Activated CD4-positive, alpha-beta T cell treated with anti-CD3 and anti-CD28 coated beads for 4 hours (primary cell): Measurements from ENCODE around the gene CLTB.
"Not testable (repeated sequence)": the region's sequence is repeated elsewhere in the genome, so short reads cannot be mapped to it uniquely, and the experiment has no call there.

Source experiments
- DNase-seq, 2 donors: peaks; one replicate each; pipeline ENCODE4 v3.0.0-alpha.2; 2020

Gene CLTB, protein sequence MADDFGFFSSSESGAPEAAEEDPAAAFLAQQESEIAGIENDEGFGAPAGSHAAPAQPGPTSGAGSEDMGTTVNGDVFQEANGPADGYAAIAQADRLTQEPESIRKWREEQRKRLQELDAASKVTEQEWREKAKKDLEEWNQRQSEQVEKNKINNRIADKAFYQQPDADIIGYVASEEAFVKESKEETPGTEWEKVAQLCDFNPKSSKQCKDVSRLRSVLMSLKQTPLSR

DNA sequence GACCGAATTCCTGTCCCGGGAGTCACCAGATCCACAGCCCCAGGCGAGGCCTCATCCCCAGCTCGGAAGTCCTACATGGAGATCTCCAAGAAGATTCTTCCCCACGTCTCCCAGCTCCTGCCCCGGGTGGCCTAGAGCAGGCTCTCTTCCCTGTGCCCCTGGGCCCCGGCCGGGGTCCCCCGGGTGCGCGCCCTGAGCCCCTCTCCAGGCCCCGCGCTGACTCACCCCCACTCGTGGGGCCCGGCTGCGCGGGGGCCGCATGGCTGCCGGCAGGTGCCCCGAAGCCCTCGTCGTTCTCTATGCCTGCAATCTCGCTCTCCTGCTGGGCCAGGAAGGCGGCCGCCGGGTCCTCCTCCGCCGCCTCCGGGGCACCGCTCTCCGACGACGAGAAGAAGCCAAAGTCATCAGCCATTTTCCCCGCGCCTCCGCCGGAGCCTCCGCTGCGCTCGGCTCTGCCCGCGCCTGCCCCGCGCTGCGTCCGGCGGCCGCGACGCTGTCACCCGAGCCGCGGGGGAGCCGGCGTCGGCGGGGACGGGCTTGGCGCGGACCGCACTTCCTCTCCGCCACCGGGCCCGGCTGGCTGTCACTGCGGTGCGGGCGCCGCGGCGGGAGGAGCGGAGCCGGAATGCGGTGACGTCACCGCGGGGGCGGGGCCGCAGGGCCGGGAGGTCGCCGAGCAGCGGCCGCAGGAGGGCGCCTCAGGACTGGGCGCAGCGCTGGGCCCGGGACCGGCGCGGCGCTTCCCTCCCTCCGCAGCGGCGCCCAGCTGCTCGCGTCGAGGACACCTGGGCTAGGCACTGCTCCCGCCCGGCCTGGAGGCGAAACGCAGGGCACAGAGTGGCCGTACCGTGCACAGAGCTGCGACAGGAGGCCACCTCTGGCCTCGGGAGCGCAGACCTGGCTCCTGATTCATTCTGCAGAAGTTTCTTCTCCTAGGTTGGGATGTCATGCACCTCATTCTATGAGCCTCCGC is at the start of gene CLTB:
Gene CLTB (minus strand): TSS at position 588 of the 973 bp plus-strand sequence. CDS start 176 bp downstream, at position 412.
- peak; percentile 89 for DNase-seq

- no peak for DNase-seq
Measured at GRCh38 chr5:176463113-176463764, 46.9 kb upstream of the CLTB start.

DNA sequence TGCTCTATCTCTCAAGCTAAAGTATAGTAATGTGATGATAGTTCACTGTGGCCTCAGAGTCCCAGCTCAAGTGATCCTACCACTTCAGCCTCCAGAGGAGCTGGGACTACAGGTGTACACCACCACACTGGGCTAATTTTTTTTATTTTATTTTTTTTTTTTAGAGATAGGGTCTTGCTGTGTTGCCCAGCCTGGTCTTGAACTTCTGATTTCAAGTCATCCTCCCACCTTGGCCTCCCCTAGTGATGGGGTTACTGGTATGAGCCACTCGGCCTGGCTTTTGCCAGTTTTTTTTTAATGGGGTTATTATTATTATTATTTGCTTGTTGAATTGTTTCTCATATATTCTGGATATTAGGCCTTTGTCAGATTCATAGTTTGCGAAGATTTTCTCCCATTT is 45.0 kb upstream of the CLTB start:
- DNase-seq = no peak

- no peak for DNase-seq
Measured at GRCh38 chr5:176458904-176459561, 42.7 kb upstream of the CLTB start.

DNA sequence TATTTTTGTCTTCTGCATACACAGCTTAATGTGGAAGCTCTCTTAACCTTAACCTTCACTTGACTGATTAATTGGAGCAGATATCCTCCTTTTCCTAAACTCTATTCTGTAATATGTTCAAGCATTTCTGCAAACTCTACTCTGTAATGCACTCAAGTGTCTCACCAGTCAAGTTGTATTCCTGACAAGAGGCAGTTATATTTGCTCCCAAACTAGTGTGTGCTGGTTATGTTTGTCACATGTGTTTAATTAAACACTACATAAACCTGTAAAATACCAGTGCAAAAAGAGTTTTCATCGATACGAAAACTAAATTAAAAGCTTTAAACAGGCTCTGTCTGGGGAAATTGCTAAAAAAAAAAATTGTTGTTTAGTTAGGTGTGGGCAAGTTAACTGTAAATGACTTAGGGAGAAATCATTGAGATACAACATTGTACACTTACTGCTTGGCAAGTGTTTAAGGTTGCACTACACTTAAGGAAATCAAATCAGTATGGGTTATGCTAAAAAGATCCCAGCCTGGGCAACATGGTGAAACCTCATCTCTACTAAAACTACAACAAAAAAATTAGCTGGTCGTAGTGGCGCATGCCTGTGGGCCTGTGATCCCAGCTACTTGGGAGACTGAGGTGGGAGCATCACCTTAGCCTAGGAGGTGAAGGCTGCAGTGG is 38.5 kb upstream of the CLTB start:
- DNase-seq = no peak

DNA sequence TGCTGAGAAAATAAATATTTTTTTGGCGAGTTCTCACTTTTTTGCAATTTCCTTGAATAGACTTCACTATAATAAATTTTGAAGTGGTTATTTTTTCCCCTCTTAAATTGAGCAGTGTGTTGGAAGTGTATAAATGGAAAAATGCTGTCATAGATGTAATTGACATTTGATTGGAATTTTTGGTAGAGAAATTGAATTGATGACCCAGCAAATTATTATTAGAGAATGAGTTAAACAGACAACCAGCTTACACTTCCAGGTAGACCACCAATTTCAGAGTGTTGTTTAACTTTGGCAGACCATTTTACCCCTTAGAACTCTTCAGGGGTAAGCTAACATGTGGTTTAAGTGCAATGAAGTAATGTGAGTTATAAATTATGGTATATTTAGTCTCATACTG is 33.7 kb upstream of the CLTB start:
- no peak for DNase-seq

- peak; percentile 95 to 98 for DNase-seq
Measured at GRCh38 chr5:176447978-176448608, 31.8 kb upstream of the CLTB start, which contains the start of gene FAF2. FAF2 (plus strand) TSS chr5:176448385; CDS start chr5:176448408, 23 bp downstream.

- no peak for DNase-seq
Measured at GRCh38 chr5:176447591-176447977, 31.2 kb upstream of the CLTB start.

DNA sequence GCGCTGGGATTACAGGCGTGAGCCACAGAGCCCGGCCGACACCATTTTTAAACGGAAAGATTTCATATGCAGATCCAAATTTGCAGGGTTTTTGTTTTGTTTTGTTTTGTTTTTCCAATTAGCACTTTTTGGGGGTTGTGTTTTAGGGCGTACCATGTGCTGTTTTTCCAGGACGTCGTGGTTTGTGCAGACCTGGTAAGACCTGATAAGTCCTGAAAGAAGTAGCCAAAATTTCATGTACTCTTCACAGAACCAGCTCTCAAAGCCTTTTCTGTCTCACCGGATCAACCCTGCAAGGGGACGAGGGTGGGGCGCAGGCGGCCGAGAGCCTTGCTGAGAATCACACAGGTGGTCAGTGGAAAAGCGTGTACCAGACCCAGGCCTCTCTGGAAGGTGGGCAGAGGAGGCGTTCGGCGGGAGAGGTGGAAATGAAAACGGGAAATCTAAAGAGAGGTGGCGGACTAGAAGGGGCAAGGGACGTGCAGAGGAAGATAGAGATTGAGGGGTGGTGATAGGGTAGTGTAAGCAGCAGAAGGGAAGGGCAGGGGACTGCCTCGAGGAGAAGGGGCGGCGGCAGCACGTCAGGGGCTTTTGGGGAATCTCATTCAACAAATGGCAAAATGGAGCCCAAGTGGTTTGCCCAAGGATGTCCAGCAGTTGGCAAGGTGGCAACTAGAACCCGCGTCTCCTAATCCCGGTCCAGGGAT is 30.7 kb upstream of the CLTB start:
- DNase-seq = peak in 1 of 2 donors; percentile 3

DNA sequence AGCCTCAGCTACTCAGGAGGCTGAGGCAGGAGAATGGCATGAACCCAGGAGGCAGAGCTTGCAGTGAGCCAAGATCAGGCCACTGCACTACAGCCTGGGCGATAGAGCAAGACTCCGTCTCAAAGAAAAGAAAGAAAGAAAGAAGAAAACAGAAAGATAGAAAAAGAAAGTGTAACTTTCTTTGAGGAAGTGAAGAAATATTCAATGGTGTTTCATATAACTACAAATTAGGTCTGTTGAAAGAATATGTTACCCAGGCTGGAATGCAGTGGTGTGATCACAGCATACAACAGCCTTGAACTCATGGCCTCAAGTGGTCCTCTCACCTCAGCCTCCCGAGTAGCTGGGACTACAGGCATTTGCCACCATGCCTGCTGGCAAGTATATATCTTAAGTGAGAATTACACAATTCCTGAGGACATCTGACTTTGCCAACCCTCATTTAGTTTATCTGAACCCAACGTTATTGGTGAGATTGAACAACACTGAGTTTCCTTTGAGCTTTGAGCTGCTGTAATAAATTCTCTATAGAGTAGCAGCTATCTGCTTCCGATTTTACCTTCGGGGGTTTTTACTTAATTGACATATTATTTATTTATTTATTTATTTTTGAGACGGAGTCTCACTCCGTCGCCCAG is 29.8 kb upstream of the CLTB start:
- DNase-seq = no peak

- DNase-seq = no peak
Measured at GRCh38 chr5:176444742-176445141, 28.4 kb upstream of the CLTB start.

DNA sequence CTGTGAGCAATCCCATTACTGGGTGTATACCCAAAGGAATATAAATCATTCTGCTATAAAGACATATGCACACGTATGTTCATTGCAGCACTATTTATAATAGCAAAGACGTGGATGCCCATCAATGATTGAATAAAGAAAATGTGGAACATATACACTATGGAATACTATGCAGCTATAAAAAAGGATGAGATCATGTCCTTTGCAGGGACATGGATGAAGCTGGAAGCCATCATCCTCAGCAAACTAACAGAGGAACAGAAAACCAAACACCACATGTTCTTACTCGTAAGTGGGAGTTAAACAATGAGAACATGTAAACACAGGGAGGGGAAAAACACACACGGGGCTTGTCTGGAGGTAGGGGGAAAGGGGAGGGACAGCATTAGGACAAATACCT is 26.6 kb upstream of the CLTB start:
- DNase-seq = not testable (repeated sequence)

DNA sequence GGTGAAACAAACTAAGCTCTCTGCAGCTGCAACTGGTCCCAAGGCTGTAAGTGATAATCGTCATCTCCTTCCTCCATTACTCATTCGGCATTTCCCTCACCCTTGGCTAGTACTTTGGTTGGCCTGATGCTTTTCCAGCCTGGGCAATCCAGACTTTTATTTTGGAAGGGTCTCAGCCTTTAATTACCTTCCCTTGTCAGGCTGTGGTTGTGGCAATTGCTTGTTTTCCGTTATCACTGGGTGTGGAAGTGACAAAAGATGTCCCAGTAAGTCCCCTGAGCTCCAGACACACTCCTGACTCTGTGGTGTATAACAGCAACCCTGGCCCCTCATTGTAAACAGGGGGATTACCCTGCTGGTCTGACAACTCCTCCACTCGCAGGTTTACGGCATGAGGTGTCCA is 25.6 kb upstream of the CLTB start:
- no peak for DNase-seq

DNA sequence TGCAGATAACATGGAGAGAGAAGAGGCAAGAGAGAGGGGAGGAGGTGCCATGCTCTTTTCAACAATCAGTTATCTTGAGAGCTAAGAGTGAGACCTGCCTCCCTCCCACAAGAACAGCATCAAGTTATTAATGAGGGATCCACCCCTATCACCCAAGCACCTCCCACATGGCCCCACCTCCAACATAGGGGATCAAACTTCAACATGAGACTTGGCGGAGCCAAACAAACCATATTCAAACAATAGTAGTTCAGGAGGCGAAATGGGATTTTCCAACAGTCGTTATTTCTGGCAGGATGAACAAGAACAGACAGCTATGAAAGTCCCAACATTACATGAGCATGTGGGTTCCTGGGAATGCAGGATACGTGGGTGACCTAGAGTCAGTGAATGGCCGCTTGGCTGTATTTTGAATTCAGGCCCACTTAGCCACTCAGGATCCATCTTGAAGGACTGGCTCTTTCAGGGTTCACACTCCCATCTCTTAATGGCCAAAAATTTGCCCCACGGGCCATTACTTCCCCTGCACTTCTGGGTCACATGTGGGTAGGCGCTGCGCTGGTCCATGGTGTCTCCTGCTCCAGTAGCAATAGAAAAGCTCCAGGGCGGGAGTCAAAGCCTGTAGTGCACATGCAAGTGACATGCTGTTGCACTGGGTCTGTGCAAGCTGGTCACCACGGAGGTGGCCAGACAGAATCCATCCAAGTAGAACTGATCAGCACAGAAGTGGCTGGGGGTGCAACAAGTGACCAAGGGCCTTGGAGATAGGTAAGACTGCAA is 24.8 kb upstream of the CLTB start:
- DNase-seq = no peak

DNA sequence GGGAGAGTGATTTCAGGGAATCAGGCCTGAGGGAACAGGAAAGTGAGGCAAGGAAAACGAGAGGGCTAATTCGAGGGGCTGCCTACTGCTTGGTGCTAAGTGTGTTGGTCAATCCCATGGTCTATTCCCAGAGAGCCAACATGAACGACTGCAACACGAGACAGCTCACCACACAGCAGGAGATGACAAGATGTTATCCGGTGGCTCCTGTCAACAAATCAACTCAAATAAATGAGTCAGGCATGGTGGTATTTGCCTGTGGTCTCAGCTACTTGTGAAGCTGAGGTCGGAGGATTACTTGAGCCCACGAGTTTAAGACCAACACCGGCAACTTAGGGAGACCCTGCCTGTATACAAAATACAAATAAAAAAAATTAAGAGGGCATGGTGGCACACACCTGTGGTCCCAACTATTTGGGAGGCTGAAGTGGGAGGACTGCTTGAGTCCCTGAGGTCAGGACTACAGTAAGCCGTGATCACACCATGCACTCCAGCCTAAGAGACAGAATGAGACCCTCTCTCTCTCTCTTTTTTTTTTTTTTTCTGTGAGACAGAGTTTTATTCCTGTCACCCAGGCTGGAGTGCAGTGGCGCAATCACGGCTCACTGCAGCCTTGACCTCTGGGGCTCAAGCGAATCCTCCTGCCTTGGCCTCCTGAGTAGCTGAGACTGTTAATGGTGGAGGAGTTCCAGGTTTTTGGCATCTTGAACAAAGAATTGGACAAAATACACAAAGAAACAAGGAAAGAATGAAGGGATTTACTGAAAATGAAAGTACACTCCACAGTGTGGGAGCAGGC is 22.8 kb upstream of the CLTB start:
- DNase-seq = no peak

GRCh38 chr5:176436656-176437055 is 20.3 kb upstream of the CLTB start:
- no peak for DNase-seq

DNA sequence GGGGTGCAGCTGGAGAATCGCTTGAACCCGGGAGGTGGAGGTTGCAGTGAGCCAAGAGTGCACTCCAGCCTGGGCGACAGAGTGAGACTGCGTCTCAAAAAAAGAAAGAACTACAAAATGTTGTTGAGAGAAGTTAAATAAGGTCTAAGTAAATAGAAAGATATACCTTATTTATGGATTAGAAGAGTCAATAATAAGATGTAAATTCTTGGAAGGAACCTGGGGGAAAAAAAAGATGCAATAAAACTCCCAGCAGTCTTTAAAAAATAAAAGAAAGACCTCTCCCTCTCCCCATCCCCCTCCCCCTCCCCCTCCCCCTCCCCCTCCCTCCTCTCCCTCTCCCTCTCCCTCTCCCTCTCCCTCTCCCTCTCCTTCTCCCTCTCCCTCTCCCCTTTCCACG is 16.4 kb upstream of the CLTB start:
- no peak for DNase-seq

- DNase-seq = no peak
Measured at GRCh38 chr5:176429972-176430371, 13.6 kb upstream of the CLTB start.

DNA sequence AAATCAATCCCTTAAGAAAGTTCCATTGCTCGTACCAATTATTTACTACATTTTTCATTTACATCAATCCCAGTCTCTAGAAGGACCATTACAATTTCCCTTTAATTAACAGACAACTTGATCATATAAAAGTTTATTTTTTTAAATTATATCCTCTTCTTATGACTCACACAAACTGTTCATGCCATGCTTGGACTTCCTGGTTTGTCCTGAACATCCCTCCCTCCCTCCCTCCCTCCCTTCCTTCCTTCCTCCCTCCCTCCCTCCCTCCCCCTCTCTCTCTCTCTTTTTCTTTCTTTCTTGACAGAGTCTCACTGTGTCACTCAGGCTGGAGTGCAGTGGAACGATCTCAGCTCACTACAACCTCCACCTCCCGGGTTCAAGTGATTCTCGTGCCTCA is 11.6 kb upstream of the CLTB start:
- no peak for DNase-seq
